ENCODE results near the gene LMNTD1. TPM values are rescaled to one million over a fixed set of nuclear protein-coding genes. Genes with fewer than 3 reads are reported as not detected.

LMNTD1 gene
- total RNA-seq, 1 donor from 2014 or later, result not detected

DNA sequence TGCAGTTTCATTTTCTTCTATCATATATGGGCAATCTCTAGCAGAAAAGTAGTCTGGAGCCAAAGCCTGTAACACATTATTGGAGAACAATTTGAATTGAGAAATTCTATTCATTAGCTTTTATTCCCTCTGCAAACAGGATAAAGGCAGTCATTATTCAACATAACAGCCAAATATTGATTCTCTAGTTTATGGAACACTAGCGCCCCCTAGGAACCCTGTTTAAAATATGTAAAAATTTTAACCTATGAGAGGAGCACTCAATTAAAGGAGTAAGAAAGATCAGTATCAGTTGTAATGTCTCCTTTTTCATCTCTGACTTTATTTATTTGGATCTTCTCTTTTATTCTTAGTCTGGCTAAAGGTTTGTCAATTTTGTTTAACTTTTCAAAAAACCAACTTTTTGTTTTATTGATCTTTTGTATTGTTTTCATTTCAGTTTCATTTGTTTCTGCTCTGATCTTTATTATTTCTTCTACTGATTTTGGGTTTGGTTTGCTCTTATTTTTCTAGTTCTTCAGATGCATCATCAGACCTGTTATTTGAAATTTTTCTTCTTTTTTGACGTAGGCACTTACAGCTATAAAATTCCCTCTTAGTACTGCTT lies 4.8 kb upstream of the LMNTD1 start:
- ATAC-seq (ENCODE audit: poor library complexity), result no peak
- intact Hi-C loops (cut with DNase I), result no loop called here
- no peak for DNase-seq

- no peak for ATAC-seq (ENCODE audit: poor library complexity)
- intact Hi-C loops (cut with DNase I), result no loop called here
- no peak for DNase-seq
Observed at GRCh38 chr12:25556153-25556552, 3.1 kb upstream of the LMNTD1 start.

DNA sequence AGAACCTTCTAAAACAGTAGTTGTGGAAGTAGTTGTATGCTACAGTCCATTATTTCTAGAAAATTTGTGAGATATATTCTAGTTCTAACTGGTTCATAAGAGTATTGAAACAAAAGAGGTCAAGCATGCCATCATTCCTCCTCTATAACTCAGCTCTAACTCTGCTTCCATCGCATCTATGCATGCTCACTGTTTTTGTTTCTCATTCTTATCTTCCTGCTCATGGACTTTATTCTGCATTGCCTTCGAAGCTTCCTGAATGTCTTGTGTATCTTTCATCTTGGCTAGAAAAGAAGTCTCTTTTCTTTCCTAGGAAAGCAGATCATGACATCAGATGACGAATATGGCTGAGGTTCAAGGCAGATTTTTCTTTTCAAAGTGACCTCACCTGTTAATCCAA lies 402 bp downstream of the LMNTD1 start:
- ATAC-seq (ENCODE audit: poor library complexity) (no peak), DNase-seq (no peak)
- intact Hi-C loops (cut with DNase I), result no loop called here

GRCh38 chr12:25550186-25550585 lies 2.9 kb downstream of the LMNTD1 start:
- ATAC-seq (ENCODE audit: poor library complexity) (no peak), DNase-seq (no peak)
- intact Hi-C loops (cut with DNase I), result no loop called here

GRCh38 chr12:25549120-25549519 lies 4.0 kb downstream of the LMNTD1 start:
- intact Hi-C loops (cut with DNase I), result no loop called here
- DNase-seq (no peak), ATAC-seq (ENCODE audit: poor library complexity) (no peak)

GRCh38 chr12:25546318-25546717 lies 6.8 kb downstream of the LMNTD1 start:
- no peak for DNase-seq
- intact Hi-C loops (cut with DNase I), result no loop called here
- no peak for ATAC-seq (ENCODE audit: poor library complexity)

DNA sequence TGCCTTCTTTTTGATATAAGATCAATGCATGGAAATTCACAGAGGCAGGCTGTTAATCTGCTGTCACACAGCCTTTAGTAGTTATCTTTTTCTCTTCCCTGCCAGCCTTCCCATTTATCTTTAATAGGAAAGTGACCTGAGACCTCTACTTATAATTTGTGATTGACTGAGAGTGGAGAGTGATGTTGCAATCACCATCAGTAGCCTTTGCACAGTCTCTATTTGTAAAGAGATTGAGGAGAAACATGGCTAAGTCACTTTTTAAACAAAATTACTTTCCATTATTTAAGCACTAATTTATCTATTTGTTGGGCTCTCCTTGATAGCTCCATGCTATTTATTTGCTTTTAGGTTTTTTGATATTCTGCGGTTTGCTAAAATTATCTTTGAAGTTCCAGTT lies 19.9 kb downstream of the LMNTD1 start:
- ATAC-seq (ENCODE audit: poor library complexity), result no peak
- no peak for DNase-seq
- intact Hi-C loops (cut with DNase I), result no loop called here

DNA sequence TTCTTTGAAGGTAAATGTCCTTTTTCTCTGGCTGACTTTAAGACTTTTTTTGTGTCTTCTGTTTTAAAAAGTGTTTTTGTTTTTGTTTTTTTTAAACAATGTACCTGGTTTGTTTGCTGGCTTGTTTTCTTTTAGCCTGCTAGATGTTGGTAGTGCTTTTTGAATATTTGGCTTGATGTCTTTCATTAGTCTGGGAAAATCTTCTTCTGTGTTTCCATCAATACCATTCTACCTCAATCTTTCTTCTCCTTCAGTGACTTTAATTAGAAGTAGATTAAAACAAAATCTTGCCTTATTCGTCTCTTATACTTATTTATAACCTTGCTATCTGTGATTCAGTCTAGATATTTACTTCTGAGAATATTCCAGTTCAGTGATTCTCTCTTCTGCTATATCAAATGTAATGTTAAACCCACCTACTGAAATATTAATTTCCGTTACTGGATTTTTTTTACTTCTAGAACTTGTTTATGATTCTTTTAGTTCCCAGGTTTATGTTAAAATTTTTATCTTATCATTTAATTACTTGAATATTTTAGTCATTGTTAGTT lies 21.5 kb downstream of the LMNTD1 start:
- DNase-seq, result no peak
- ATAC-seq (ENCODE audit: poor library complexity), result no peak
- intact Hi-C loops (cut with DNase I), result no loop called here

DNA sequence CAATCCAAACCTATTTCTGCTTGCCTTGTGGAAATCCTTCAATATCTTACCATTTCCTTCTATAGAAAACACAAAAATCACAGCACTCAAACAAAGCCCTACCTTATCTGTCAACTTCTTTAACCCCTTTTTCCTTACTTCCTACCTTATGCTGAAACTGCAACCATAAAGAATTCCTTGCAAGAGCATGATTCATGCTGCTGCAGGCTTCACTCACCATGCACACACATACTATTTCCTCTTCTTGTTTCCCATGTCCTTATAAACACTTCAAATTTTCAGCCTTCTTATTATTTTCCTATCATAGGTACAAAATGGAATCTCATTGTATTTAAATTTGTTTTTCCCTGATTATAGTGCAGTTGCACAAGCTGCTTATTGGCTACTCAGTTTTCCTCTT lies 23.3 kb downstream of the LMNTD1 start:
- DNase-seq, result no peak
- ATAC-seq (ENCODE audit: poor library complexity), result no peak
- intact Hi-C loops (cut with DNase I), result no loop called here

DNA sequence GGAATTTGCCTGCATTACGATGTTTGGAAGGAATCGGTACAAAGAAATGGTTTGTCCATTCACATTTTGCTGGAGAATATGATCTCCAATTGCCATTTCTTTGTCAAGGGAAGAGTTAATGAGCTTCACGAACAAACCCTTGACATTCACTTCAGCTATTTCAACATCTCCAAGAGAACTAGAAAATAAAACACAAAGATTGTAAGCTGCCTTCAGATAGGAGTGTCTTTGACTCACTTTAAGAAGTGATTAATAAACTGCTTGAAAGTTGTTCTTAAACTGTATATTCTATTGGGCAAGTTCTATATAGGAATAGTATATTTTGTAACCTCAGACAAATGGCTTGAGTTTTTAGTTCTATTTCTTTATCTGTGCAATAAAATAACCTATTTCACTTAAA lies 26.3 kb downstream of the LMNTD1 start:
- ATAC-seq (ENCODE audit: poor library complexity), result no peak
- no peak for DNase-seq
- intact Hi-C loops (cut with DNase I), result no loop called here

DNA sequence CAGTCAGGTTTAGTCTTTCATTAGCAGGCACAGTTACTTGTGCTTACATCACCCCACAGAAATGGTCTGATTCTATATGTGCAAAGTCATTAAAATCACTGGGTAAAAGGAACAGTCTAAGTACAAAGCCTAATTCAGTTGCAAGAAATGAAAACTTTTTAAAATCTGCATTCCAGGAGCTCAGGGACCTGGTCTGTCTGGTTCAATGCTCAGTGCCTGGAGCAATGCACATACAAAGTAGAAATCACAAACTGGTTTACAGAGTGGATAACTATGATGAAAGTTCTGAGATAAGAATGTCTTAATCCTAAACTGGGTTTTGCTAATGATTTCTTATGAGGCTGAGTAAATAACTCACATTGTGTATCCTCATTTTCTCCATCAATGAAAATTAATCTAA lies 28.7 kb downstream of the LMNTD1 start:
- intact Hi-C loops (cut with DNase I), result no loop called here
- ATAC-seq (ENCODE audit: poor library complexity), result no peak
- no peak for DNase-seq

GRCh38 chr12:25521625-25522256 lies 31.3 kb downstream of the LMNTD1 start:
- ATAC-seq (ENCODE audit: poor library complexity) (no peak), DNase-seq (no peak)
- intact Hi-C loops (cut with DNase I), result no loop called here

- intact Hi-C loops (cut with DNase I), result no loop called here
- ATAC-seq (ENCODE audit: poor library complexity) (no peak), DNase-seq (no peak)
Observed at GRCh38 chr12:25518512-25518911, 34.6 kb downstream of the LMNTD1 start.

GRCh38 chr12:25504744-25505143 lies 48.3 kb downstream of the LMNTD1 start:
- intact Hi-C loops (cut with DNase I), result no loop called here
- ATAC-seq (ENCODE audit: poor library complexity), result no peak
- no peak for DNase-seq

GRCh38 chr12:25503666-25504065 lies 49.4 kb downstream of the LMNTD1 start:
- intact Hi-C loops (cut with DNase I), result no loop called here
- ATAC-seq (ENCODE audit: poor library complexity) (no peak), DNase-seq (no peak)

DNA sequence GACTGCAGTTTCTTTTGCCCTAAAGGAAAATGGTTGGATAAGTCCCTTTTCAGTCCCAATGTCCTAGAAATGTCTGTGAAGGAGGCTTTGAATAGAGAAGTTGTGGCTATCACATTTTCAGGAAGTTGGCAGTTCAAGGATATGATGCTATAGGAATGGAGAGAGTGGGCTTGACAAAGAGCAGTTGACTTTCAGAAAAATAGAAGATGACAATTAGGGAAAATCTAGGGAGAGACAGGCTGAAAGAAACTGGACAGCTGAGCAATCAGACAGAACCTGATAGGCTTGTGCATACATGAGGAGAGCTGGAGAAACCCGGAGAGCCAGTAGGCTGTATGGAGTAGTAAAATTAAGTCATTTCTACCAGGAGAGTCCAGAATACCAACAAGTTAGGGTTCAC lies 50.5 kb downstream of the LMNTD1 start:
- intact Hi-C loops (cut with DNase I), result no loop called here
- ATAC-seq (ENCODE audit: poor library complexity) (no peak), DNase-seq (no peak)

- DNase-seq (no peak), ATAC-seq (ENCODE audit: poor library complexity) (no peak)
- intact Hi-C loops (cut with DNase I), result no loop called here
Observed at GRCh38 chr12:25502118-25502517, 51.0 kb downstream of the LMNTD1 start.

- intact Hi-C loops (cut with DNase I), result no loop called here
- DNase-seq, result no peak
- ATAC-seq (ENCODE audit: poor library complexity), result no peak
Observed at GRCh38 chr12:25501549-25501948, 51.5 kb downstream of the LMNTD1 start.

- intact Hi-C loops (cut with DNase I), result no loop called here
- no peak for ATAC-seq (ENCODE audit: poor library complexity)
- DNase-seq, result no peak
Observed at GRCh38 chr12:25500651-25501050, 52.4 kb downstream of the LMNTD1 start.

GRCh38 chr12:25497021-25497420 lies 56.1 kb downstream of the LMNTD1 start:
- intact Hi-C loops (cut with DNase I), result no loop called here
- DNase-seq (no peak), ATAC-seq (ENCODE audit: poor library complexity) (no peak)

GRCh38 chr12:25496098-25496587 lies 56.9 kb downstream of the LMNTD1 start:
- intact Hi-C loops (cut with DNase I), result no loop called here
- no peak for DNase-seq

More at GRCh38 chr12:25496098-25496587, 56.9 kb downstream of the LMNTD1 start:
- no peak for ATAC-seq (ENCODE audit: poor library complexity)
